Esophagus squamous epithelium (tissue), 5 donors: ENCODE measurements around the gene NRXN3. TPM values are rescaled to one million over a fixed set of nuclear protein-coding genes. Genes with fewer than 3 reads are reported as not detected.

Experiments
- DNase-seq: peaks from one replicate; lab custom pipeline; 2025; lab: John Stamatoyannopoulos, UW
- H3K27ac ChIP-seq, 4 donors: fragments of 200-600 bp; sonication (generic); one replicate each; pipeline ENCODE4 v1.5.1; 2016 to 2019; ENCODE audit warnings: mild to moderate bottlenecking in 1 of 4
- H3K27me3 ChIP-seq, 4 donors: fragments of 200-600 bp; sonication (generic); 1 replicate in 3 of 4; 2 replicates in 1 of 4; pipeline versions ENCODE4 v1.5.1 to v1.6.0; 2017 to 2021; ENCODE audit warnings: antibody characterized with exemption in 1 of 4
- H3K36me3 ChIP-seq, 3 donors: fragments of 200-600 bp; sonication (generic); one replicate each; pipeline ENCODE4 v1.5.1; 2016 to 2019
- H3K4me1 ChIP-seq, 3 donors: fragments of 200-600 bp; sonication (generic); one replicate each; pipeline ENCODE4 v1.5.1; 2017 to 2019
- H3K4me3 ChIP-seq, 4 donors: fragments of 200-600 bp; sonication (generic); 1 replicate in 3 of 4; 2 replicates in 1 of 4; pipeline ENCODE4 v1.5.1; 2016 to 2019; ENCODE audit warnings: mild to moderate bottlenecking in 2 of 4, moderate library complexity in 1 of 4
- H3K9me3 ChIP-seq, 3 donors: fragments of 200-600 bp; sonication (generic); one replicate each; pipeline ENCODE4 v1.5.1; 2016 to 2019
- CTCF ChIP-seq, 6 experiments: fragments of 450-650 bp in 4 of 6; fragments of 200-600 bp in 2 of 6; sonication (generic) in 2 of 6; IDR thresholded peaks; one replicate each; pipeline ENCODE4 v1.5.1; 2016 to 2019; ENCODE audit warnings: antibody characterized with exemption in 6 of 6, mild to moderate bottlenecking in 4 of 6, moderate library complexity in 4 of 6
- POLR2A ChIP-seq, 4 donors: fragments of 450-650 bp; IDR thresholded peaks; one replicate each; pipeline ENCODE4 v1.6.1; 2017; ENCODE audit warnings: antibody characterized with exemption in 4 of 4, mild to moderate bottlenecking in 4 of 4, moderate library complexity in 3 of 4
- WGBS, 2 donors: methylation state at CpG; one replicate each; pipeline ENCODE4 v1.1.5; 2018; 5-methylcytosine and 5-hydroxymethylcytosine counted together
- intact Hi-C: fragments of 100-400 bp; cut with DNase I; formaldehyde crosslinking; loops from one replicate; pipeline ENCODE4 v1.15.0; 2022
- total RNA-seq, 4 donors: library from RNA; depleted of rRNA; stranded (reverse); fragments of >200 nt; gene quantifications; one replicate each; pipeline ENCODE4 v1.1.0, GENCODE V29; 2016
- donor health status: DM: yes; HTN: yes; CAD: no.

NRXN3 gene
- total RNA-seq, 4 donors from 2014 or later = 0.30 to 15.8 (median 1.5) TPM

- H3K27me3 ChIP-seq = no peaks in the 10 kb centered on the region
- H3K4me1 ChIP-seq = no peaks in the 10 kb centered on the region
- no peak for DNase-seq
- no peaks in the 10 kb centered on the region for H3K36me3 ChIP-seq
- WGBS, 2 donors = 73 to 83% methylated on average over 1 of the region's 1 CpG
- H3K27ac ChIP-seq = no peak overlapping the region
- intact Hi-C loops = no loop called here
- TF ChIP-seq POLR2A (IDR thresholded peaks at IDR 0.05) = no peak
- no peak for TF ChIP-seq CTCF (IDR thresholded peaks at IDR 0.05)
- H3K9me3 ChIP-seq = no peaks in the 10 kb centered on the region
- no peak overlapping the region for H3K4me3 ChIP-seq
These were observed 1312.7 kb downstream of the NRXN3 start for GRCh38 chr14:79482825-79483224.

- 74 to 82% methylated on average over 5 to 7 of the region's 7 CpGs for WGBS, 2 donors
- Histone ChIP-seq H3K9me3 (no peaks in the 10 kb centered on the region), H3K27me3 (no peaks in the 10 kb centered on the region), H3K4me3 (no peak overlapping the region), H3K4me1 (no peaks in the 10 kb centered on the region), H3K27ac (no peak overlapping the region), H3K36me3 (no peaks in the 10 kb centered on the region)
- intact Hi-C loops = no loop called here
- no peak for TF ChIP-seq POLR2A (IDR thresholded peaks at IDR 0.05)
- TF ChIP-seq CTCF (IDR thresholded peaks at IDR 0.05) = no peak
- no peak for DNase-seq
These were observed 1313.6 kb downstream of the NRXN3 start for GRCh38 chr14:79483477-79484388.

DNA sequence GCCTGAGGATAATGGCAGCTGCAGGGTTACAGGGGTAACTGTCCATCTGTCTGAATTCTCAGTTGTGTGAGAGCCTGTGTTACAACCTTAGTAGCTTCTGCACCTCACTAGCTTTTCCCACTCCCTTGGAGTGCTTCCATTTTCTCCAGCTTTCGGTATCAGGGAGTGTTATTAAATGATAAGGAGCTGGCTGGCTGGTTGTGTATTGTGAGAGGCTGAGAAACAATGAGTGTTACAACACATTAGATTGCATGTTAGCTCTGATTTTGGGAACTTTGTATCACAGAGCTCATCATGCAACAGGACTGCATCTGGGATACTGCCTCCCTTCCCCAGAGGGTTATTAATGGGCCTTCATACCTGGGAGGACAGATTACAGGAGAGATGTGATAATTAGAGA lies 1317.5 kb downstream of the NRXN3 start:
- DNase-seq = no peak
- Histone ChIP-seq H3K4me1 (no peaks in the 10 kb centered on the region), H3K9me3 (no peaks in the 10 kb centered on the region), H3K27me3 (no peaks in the 10 kb centered on the region), H3K36me3 (no peaks in the 10 kb centered on the region), H3K27ac (no peak overlapping the region), H3K4me3 (no peak overlapping the region)
- TF ChIP-seq POLR2A (IDR thresholded peaks at IDR 0.05) = no peak
- no peak for TF ChIP-seq CTCF (IDR thresholded peaks at IDR 0.05)
- WGBS, 2 donors = 14 to 75% methylated on average over 1 of the region's 1 CpG
- intact Hi-C loops = no loop called here

- H3K27me3 ChIP-seq = no peaks in the 10 kb centered on the region
- no peak for DNase-seq
- WGBS, 2 donors = 46 to 83% methylated on average over 1 of the region's 1 CpG
- H3K36me3 ChIP-seq = no peaks in the 10 kb centered on the region
- intact Hi-C loops = no loop called here
- no peak for TF ChIP-seq CTCF (IDR thresholded peaks at IDR 0.05)
- H3K27ac ChIP-seq = no peak overlapping the region
- no peak overlapping the region for H3K4me3 ChIP-seq
- no peaks in the 10 kb centered on the region for H3K4me1 ChIP-seq
- no peaks in the 10 kb centered on the region for H3K9me3 ChIP-seq
These were observed 1321.0 kb downstream of the NRXN3 start for GRCh38 chr14:79491161-79491560.

DNA sequence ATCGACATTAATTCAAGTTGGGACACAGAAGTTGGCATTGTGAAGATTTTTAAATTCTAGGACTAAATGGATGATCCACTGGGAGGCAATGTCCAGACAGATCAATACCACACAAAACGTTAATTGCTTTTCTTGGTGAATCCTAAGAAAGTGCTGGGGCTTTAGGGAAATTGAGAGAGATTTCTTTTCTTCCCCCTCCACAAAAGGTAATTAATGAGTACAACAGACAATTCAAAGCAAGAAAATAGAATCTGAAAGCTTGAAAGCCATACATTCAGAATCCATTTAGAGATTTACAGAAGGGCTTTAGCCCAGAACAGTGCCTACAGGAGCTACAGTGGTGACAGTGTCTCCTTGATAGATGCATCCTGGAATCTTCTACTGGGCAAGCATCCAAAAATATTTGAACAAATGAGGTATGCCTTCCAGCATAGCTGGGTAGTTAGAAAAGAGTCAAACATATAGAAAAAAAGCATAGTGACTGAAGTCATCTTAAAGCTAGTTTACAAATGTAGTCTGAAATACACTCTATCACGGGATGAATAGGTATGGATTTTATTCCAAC lies 1323.0 kb downstream of the NRXN3 start:
- no peak for DNase-seq
- intact Hi-C loops = no loop called here
- H3K9me3 ChIP-seq = no peaks in the 10 kb centered on the region
- 71 to 80% methylated on average over 3 of the region's 3 CpGs for WGBS, 2 donors
- TF ChIP-seq CTCF (IDR thresholded peaks at IDR 0.05) (no peak), POLR2A (IDR thresholded peaks at IDR 0.05) (no peak)
- no peak overlapping the region for H3K27ac ChIP-seq
- no peak overlapping the region for H3K4me3 ChIP-seq
- H3K4me1 ChIP-seq = peaks cover 0 to 12% (median 0%) of the 10 kb centered on the region in 3 donors
- H3K27me3 ChIP-seq = no peaks in the 10 kb centered on the region
- no peaks in the 10 kb centered on the region for H3K36me3 ChIP-seq
